ENCODE data around the gene PRSS38.

The PRSS38 gene

DNA sequence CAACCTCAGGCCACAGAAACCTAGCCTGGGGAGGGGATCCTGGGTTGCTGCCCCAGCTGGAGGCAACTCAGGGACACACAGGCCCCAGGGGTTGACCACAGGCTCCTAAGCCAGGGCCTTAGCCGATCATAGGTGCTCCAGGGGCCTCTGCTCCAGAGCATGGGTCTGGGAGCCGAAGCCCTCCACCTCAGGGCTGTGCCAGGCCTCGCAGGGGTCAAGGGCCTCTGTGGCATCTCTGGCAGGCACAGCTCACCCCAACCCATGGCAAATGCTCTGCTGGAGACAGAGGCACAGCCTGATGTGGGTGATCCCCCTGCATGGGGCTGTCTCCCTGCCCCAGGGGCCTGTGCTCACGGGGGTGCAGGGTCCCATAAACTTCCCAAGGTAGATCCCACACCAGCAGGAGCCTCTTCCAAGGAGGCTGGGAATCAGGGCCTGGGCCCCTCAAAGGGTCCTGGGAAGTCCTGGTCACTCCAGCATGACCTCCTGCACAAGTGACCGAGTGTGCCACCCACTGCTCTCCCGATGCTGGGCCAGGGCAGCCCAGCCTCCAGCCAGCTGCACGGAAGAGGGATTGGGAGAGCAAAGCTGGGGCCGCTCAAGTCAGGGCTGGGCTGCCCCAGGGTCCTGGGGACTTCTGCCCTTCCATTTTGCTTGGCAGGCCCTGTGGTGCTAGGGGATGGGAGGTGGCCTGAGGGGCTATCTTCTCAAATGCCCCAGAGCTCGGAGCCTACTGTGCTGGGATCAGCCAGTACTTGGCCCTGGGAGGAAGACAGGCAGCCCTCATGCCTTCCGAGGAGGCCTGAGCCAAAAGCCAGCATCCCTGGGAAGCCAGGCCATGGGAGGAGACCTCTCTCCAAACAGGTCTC is 22.2 kb upstream of the PRSS38 start:
- DNase-seq (ENCODE audit: low read depth in 2 of 3, low spot score in 1 of 3): no peak

DNA sequence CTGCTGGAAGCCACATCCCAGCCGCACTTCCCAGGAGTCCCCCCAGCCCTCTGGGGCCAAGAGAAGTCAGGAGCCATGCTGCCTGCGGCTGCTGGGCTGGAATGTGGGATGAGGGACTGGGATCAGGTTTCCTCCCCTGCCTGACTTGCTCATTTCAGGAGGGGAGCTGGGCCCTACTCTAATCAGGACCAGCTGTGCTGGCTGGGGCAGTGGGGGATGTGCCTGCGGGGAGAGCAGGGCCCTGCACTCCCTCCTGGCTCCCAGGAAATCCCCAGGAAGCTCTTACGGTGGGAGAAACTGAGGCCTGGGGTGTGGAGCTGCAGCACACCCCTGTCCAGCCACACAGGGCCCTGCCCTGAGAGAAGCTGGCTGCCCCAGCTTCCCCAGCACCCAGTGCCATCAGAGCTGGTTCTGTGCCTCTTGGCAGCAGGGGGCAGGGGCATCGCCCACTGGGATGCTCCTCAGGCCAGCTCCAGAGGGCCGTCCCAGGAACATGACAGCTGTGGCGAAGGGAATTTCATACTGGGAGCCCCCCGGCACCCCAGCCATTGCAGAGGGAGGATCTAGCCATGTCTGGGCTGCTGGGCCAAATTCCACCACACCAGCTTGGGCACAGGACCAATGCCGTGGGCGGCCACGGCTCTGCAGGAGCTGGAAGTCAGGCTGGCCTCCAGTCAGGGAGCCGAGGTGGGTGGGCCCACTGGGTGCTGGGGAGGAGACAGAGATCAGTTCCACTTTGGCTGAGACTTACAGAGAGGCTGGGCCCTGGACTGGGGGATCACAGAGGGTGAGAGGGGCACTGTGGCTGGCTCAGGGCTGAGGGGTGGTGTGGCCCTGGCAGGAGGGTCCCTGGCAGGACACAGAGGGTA is 21.3 kb upstream of the PRSS38 start:
- DNase-seq (ENCODE audit: low read depth in 2 of 3, low spot score in 1 of 3): no peak

DNA sequence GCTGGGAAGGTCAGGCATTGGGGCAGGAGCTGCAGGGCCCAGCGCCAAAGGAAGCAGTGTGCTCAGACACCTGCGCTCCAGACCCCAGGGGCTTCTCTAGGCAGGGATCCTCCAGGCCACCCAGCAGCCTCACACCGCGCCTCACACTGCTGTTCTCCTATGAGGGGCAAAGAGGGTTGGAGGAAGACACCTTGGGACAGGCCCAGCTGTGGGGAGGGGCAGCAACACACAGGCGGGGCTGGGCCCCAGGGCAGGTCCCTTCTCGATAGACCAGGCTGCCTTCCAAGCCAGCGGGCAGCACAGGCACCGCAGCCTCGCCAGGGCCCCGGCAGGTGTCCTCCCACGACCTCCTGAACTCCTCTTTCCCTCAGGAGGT is 20.7 kb upstream of the PRSS38 start:
- no peak for DNase-seq (ENCODE audit: low read depth in 2 of 3, low spot score in 1 of 3)

DNA sequence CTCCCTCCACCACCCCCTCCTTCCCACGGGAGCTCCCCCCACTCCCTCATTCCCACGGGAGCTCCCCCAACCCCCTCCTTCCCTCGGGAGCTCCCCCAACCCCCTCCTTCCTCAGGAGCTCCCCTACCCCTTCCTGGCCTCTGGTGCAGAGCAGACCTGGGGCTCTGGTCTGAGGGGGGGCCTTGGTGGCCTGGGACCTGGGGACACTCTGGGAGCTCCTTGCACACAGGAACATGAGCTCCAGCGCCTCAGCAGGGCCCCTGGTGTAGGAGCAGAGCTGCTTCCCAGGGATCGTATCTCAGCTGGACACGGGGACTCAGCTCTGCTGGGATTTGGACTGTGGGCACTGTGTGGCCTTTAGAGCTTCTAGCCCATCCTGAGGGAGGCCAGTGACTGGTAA is 19.7 kb upstream of the PRSS38 start:
- no peak for DNase-seq (ENCODE audit: low read depth in 2 of 3, low spot score in 1 of 3)

DNA sequence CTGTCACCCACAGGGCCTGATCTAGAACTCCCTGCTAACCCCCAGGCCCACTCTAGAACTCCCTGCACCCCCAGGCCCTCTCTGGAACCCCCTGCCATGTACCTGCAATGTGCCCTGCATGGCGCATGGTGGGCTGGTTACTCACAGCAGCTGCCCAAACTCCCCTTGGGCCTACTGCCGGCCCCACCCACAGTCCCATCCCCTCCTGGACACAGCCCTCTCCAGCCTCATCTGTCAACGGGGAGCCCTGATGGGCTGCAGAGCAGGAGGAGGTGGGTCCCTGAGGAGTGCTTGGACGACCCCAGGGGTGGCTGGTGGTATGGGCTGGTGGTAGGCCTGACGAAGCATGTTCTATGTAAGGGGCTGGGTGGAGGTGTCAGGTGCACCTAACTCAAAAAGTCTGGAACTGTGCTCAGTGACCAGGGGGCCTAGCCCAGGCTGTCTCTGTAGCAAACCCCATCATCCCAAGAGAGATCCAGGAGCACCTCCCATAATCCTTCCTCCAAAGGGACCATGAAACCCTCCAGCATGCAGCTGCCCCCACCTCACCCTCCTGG is 19.0 kb upstream of the PRSS38 start:
- no peak for DNase-seq (ENCODE audit: low read depth in 2 of 3, low spot score in 1 of 3)

DNA sequence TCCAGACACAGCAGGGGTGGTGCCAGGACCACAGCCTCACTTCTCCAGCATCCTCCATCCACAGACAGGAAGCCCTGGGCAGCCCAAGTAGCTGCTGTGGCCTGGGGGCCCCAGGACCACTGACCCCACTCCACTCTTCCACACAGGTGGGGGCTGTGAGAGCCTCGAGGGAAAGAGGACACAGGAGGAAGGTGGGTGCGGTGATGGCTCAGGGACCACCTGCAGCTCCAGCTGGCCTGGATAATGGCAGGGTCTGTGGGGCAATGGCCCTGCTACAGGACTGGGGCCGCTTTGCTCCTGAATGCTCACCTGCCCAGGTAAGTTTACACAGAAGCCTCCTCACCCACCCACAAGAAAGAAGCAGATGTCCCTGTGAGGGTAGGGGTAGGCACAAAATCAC is 18.3 kb upstream of the PRSS38 start:
- DNase-seq (ENCODE audit: low read depth in 2 of 3, low spot score in 1 of 3): no peak

DNA sequence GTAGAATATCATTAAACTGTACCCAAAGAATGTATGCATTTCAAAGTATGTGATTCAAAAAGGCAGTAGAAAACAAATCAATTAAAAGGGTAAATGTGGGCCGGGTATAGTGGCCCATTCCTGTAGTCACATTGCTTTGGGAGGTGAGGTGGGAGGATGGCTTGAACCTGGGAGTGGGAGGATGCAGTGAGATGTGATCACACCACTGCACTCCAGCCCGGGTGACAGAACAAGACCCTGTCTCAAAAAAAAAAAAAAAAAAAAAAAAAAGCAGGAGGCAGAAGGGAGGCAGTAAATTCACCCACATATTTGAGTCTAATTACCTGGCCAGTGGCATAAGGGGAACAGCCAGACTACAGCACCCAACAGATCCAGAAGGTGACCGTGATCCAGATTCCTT is 17.9 kb upstream of the PRSS38 start:
- no peak for DNase-seq (ENCODE audit: low read depth in 2 of 3, low spot score in 1 of 3)

DNA sequence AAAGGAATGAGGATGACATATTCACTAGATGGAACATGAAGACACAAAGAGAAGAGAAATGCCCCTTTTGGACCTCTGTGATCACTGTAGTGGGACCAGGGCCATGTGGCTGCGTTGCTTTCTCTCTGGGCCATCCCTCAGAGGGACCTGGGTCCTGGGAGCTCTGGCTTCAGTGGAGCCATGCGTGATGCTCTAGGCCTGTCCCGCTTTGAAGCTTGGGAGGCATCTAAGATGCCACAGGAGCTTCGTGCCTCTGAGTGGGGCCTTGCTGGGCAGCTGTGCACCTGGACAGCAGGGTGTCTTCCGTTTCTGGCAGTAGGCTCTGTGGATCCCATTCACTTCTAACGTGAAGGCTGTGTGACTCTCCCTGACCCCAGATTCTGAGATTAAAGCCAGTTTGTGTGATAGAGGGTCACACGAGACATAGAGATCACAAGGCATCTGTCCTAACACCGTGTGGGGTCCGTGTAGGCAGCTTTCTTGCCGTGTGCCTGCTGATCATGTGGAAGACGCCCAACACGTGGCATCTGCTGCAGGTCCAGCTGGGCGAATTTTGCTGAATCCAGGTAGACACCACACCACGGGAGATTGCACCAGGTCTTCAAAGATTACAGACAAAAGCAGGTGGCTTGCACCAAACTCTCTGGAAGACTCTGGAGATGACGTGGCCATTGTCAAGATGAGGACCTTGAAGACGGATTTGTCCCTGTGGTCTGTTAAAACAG is 17.2 kb upstream of the PRSS38 start:
- DNase-seq (ENCODE audit: low read depth in 2 of 3, low spot score in 1 of 3): no peak

DNA sequence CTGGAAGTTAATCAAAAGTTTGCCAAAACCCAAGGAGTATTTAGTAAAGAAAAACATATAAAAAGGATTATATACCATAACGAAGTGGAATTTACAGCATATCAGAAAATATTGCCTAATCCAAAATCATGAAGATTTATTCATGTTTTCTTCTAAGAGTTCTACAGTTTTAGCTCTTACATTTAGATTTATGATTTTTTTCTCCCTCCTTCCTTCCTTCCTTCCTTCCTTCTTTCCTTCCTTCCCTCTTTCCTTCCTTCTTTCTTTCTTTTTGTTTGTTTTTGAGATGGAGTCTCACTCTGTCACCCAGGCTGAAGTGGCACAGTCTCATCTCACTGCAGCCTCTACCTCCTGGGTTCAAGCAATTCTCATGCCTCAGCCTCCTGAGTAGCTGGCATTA is 15.7 kb upstream of the PRSS38 start:
- no peak for DNase-seq (ENCODE audit: low read depth in 2 of 3, low spot score in 1 of 3)

DNA sequence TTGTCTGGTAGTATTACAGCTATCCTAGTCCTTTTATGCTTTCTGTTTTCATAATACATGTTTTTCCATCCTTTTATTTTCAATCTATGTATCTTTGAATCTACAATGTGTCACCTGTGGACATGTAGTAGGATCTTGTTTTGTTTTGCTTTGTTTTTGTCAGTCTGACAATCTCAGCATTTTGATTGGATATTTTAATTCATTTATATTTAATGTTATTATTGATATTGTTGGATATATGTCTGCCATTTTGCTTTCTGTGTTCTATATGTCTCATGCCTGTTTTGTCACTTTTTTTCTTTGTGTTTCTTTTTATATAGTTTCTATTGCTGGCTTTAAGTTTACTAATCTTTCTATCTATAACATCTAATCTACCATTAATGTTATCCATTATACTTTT is 11.5 kb upstream of the PRSS38 start:
- DNase-seq (ENCODE audit: low read depth in 2 of 3, low spot score in 1 of 3): no peak

DNA sequence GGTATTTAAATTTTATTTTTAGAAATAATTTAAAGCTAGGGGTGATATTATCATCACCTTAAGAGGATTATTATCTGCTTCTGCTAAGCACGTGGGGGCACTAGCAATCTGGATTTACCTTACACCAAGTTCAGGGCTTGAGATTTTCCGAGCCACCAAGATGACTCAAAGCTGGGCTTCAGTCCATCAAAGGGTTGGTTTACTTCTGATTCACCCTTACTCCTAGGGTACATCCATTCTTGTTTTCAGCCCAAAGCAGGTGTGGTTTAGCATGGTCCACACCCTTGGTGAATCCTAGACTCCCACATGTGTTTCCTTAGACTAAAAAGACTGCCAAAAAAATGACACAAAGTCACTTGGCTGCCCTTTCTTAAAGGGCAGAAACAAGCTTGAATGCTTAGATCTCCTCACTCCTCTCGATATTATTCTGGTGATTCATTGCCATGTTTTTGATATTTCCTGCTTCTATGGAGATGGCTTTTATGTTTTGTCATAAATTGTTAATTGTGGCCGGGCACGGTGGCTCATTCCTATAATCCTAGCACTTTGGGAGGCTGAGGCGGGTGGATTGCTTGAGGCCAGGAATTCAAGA is 9.8 kb upstream of the PRSS38 start:
- no peak for DNase-seq (ENCODE audit: low read depth in 2 of 3, low spot score in 1 of 3)

DNA sequence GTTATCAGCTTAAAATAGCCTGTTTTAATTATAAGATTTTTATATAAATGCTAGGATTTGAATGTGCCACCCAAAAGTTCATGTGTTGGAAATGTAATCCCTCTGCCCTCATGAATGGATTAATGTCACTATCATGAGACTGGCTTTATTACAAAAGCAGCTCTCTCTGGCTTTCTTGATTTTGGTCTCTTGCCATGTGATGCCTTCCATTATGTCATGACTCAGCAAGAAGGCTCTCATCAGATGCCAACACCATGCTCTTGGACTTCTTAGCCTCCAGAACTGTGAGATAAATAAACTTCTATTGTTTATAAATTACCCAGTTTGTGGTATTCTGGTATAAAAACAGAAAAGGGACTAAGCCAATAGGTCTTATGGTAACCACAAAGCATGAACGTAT is 6.9 kb upstream of the PRSS38 start:
- no peak for DNase-seq (ENCODE audit: low read depth in 2 of 3, low spot score in 1 of 3)

DNA sequence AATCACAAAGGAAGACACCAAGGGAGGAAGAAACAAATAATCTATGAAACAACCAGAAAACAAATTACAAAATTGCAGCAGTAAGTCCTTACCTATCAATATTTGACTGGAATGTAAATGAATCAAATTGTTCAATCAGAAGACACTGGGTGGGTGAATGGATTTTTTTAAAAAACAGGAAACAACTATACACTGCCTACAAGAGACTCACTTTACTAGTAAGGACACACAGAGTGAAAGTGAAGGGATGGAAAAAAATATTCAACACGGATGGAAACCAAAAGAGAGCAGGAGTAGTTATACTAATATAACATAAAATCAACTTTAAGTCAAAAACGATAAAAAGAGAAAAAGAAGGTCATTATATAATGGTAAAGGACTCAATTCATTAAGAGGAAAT is 6.4 kb upstream of the PRSS38 start:
- no peak for DNase-seq (ENCODE audit: low read depth in 2 of 3, low spot score in 1 of 3)

DNA sequence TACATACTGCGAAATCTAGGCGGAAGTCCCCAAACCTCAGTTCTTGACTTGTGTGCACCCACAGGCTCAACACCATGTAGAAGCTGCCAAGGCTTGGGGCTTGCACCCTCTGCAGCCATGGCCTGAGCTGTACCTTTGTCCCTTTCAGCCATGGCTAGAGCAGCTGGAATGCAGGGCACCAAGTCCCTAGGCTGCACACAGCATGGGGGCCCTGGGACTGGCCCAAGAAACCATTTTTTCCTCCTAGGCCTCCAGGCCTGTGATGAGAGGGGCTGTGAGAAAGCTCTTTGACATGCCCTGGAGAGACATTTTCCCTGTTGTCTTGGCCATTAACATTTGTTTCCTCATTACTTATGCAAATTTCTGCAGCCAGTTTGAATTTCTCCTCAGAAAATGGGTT is 1.5 kb upstream of the PRSS38 start:
- no peak for DNase-seq (ENCODE audit: low read depth in 2 of 3, low spot score in 1 of 3)

DNA sequence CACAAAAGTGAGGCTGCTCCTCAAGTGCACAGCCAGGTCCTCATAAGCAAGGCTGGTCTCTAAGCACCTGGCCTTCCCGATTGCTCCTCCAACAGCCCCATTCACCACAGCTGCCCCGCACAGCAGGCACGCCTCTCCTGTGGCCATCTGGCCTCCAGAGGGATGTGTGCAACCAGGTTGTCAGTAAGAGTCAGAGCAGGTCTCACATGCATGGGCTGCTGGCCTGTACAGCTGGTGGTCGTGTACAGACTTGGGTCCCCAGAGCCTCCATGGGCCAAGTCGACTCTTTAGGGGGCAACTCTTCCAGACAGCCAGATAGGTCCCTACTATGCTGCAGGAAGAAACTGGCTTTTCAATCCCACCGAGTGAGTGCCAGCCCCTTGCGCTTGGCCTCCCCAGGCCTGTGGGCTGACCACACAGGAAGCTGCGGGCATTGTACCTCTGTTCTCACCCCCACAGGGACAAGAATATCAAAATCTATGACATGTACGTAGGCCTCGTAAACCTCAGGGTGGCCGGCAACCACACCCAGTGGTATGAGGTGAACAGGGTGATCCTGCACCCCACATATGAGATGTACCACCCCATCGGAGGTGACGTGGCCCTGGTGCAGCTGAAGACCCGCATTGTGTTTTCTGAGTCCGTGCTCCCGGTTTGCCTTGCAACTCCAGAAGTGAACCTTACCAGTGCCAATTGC is 1.4 kb downstream of the PRSS38 start:
- no peak for DNase-seq (ENCODE audit: low read depth in 2 of 3, low spot score in 1 of 3)

DNA sequence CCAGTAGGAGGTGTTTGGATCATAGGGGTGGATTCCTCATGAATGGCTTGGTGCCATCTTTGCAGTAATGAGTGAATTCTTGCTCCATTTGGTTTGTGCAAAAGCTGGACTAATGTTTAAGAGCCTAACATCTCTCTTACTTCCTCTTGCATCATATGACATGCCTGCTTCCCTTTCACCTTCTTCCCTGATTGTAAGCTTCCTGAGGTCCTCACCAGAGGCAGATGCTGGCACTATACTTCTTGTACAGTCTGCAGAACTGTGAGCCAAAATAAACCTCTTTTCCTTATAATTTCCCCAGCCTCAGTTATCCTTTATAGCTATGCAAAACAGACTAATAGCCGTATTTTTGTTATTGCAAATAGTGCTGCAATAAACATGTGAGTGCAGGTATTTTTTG is 8.1 kb downstream of the PRSS38 start:
- no peak for DNase-seq (ENCODE audit: low read depth in 2 of 3, low spot score in 1 of 3)

DNA sequence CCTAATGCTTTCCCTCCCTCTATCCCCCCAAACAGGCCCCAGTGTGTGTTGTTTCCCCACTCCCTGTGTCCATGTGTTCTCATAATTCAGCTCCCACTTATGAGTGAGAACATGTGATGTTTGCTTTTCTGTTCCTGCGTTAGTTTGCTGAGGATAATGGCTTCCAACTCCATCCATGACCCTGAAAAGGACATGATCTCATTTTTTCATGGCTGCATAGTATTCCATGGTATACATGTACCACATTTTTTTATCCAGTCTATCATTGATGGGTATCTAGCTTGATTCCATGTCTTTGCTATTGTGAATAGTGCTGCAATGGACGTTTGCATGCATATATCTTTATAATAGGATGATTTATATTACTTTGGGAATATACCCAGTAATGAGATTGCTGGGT is 8.7 kb downstream of the PRSS38 start:
- DNase-seq (ENCODE audit: low read depth in 2 of 3, low spot score in 1 of 3): no peak

DNA sequence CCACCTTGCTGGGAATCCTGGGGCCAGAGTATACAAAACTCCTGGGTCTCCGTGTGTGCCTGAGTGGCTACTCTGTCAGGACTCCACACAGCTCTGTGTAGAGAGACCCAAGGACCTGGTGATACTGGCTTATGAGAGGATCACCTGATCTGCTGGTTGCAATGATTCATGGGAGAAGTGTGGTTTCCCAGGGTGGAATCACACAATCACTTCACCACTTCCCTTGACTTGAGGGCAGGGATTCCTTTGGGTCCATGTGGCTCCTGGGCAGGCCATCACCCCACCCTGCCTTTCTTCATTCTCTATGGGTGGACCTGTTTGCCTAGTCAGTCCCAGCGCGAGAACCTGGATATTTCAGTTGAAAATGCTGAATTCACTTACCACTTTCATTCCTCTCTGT is 13.3 kb downstream of the PRSS38 start:
- no peak for DNase-seq (ENCODE audit: low read depth in 2 of 3, low spot score in 1 of 3)

DNA sequence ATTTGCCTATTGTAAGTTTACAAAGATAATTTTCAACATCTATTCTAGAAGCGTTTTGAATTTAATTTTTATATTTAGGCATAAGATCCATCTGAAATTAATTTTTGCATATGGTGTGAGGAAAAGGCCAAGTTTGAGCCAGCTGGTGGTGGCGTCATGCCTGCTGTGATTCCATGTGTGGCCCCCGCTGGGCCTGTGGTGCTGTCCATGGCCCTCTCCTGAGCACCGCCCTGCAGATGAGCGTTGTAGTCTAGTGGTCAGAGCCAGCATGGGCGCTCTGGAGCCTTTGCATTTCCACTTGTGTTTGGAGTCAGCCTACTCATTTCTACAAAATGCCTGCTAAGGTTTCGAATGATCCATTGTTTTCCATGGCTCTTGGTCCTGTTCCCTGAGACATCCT is 22.7 kb downstream of the PRSS38 start:
- no peak for DNase-seq (ENCODE audit: low read depth in 2 of 3, low spot score in 1 of 3)

DNA sequence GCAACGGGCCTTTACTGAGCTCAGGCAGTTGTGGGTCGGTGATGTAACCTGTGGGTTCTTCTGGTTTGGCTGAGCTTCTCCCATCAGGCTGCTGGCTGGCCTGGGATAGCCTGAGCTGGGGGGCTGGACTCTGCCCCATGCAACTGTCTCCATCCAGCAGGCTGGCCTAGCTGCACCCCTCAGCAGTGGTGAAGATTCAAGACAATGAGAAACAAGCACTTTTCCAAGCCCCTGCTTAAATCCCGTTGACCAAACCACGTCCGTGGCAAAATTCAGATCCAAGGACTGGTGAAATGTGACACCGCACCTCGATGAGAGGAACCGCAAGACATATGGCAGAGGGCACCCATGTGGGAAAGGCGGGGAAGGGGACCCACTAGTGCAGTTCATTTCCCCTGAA is 25.6 kb downstream of the PRSS38 start:
- no peak for DNase-seq (ENCODE audit: low read depth in 2 of 3, low spot score in 1 of 3)

Measured in stimulated activated CD4-positive, alpha-beta T cell treated with anti-CD3 and anti-CD28 coated beads, Interleukin-12 subunit alpha, Interleukin-12 subunit beta, amount 100 ng/mL, for 48 hours (primary cell).